ENCODE data around the gene DENND5A.
A peak's percentile ranks its signal among the peaks of the same experiment; 100 is the strongest.
"Not testable (repeated sequence)": the region's sequence is repeated elsewhere in the genome, so short reads cannot be mapped to it uniquely, and the experiment has no call there.

DENND5A gene

DNA sequence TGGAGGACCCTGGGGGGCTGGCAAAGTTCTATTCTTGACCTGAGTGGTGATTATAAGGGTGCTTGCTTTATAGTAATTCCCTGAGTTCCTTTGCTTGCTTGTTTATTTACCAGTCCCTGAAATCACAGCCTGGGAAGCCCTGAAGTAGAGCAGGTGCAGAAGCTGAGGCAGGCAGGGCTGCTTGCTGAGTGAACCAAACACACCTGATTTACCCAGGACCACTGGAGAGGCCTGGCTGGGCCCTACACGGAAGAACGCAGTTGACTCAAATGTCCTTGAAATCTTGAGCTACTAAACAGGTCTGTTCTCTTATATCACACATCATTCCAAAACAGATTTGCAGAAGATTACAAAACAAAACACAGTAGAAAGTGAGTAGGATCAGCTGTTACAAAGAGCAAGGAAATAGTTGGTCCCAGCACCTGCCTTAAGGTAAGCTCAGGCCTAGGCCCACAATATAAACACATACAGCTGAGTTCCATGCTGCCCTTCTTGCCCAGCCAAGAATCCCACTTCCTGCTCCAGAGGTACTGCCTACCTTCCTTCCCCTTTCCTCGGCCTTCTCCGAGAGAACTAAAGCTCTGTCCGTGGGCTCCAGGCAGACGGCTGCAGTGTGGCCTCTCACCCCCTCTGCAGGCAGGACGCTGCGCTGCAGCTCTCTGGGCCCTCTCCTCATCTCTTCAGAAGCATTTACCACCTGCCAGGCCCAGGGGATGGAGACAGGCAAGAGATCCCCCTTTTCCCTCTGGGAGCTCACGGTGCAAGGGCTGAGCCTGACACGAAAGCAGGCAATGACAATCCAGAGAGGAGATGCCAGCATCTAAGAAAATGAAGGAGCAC, 127.6 kb downstream of the DENND5A start:
- DNase-seq (ENCODE audit: low read depth in 2 of 2), result peak; percentile 24 to 27

DNA sequence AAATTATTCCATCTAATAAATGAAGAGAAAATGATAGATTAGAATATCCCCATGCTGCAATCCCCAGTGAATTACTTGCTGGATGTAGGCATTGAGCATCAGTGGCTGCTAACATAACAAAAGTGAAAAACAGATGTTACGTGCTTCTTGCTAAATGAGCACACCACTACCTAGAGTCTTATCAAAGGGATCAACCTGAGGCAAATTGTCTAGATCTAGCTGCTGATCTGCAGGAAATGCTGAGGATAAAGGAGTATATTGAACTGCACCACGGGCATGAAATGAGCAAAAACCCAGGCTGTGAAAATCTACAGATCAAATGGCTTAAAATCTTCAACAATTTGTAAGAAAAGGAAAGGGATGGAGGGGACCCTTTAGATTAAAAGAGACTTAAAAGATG, 128.4 kb downstream of the DENND5A start:
- no peak for DNase-seq (ENCODE audit: low read depth in 2 of 2)

- no peak for DNase-seq (ENCODE audit: low read depth in 2 of 2)
Observed at GRCh38 chr11:9133956-9134355, 131.2 kb downstream of the DENND5A start.

DNA sequence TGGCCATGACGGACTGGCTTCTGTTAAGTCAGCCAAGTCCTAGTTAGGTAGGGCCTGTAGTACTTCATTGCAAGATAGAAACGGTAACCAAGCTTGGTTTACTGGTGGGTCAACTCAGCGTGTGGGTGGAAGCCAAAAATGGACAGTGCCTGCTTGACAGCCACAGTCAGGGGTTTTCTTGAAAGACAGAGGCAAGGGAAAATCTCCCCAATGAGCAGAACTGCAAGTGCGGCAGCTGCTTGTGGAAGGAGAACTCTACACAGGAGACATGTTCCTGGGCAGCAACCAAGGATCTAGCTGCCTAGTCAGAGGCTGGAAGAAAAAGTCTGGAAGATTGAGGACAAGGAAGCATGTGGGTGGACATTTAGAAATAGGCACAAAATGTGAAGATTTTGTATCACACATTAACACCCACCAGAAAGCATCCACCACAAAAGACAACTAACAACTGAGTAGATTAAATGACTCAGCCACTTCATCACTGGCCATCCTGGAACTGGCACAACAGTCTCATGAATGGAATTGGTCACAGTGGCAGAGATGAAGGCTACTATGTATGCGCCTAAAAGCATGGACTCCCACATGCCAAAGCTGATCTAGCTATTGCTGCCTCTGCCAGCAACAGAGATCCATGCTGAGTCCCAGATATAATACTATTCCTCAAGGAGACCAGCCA, 132.8 kb downstream of the DENND5A start:
- DNase-seq (ENCODE audit: low read depth in 2 of 2), result no peak

GRCh38 chr11:9130297-9130696, 134.9 kb downstream of the DENND5A start:
- no peak for DNase-seq (ENCODE audit: low read depth in 2 of 2)

- DNase-seq (ENCODE audit: low read depth in 2 of 2), result no peak
Observed at GRCh38 chr11:9126636-9127035, 138.5 kb downstream of the DENND5A start.

GRCh38 chr11:9125185-9125886, 139.8 kb downstream of the DENND5A start:
- no peak for DNase-seq (ENCODE audit: low read depth in 2 of 2)

GRCh38 chr11:9123595-9124304, 141.4 kb downstream of the DENND5A start:
- DNase-seq (ENCODE audit: low read depth in 2 of 2), result no peak

DNA sequence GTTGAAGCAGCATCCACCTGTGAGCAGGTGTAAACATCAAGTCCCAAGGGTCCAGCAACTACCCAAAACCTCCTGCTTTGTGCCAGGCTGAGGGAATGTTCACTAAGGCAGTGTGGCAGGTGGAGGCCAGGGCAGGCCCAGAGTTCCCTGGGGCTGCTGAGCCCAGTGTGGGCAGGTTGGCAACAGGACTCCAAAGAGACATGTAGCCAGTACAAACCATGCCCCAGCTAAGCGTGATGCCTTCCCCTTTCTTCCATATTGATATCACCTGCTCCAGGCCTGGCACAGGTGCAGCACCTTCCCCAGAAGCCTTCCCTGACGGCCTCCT, 143.7 kb downstream of the DENND5A start:
- no peak for DNase-seq (ENCODE audit: low read depth in 2 of 2)

DNA sequence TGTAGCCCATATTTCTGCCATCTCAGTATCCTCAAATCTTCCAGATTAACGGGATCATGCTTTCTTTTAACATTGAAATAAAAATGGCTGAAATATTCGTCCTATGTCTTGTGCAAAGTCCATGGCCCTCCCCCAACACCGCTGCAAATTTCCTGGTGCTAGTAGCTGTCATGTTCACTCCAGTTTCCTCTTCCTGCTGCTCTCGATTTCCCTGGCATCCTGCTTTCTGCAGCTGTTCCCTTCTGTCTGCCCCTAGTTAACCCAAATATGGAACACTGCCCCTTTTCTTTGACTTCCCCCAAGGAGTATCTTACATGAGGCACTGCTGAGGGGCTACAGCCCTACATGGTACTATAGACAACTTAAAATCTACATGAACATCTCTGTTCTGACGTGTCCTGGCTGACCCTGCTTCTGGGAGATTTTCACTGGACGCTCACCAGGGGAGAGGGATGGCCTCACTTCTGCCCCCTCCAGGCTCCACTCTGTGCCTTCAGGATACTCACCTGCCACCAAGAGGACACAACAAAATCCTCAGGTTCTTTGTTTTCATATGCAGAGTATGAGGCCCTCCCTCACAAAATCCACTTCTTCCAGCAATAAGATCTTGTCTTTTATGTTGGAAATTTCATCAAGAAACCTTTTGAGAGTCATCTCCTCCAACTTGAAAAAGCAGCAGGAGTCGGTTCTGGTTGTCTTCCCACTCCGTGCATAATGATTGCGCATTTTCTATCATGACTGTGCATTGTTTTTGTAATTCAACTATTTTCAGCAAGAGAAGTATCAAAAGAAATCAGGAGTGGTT, 144.3 kb downstream of the DENND5A start:
- no peak for DNase-seq (ENCODE audit: low read depth in 2 of 2)

- no peak for DNase-seq (ENCODE audit: low read depth in 2 of 2)
Observed at GRCh38 chr11:9118277-9118676, 146.9 kb downstream of the DENND5A start.

- DNase-seq (ENCODE audit: low read depth in 2 of 2), result no peak
Observed at GRCh38 chr11:9112075-9112474, 153.1 kb downstream of the DENND5A start.

- DNase-seq (ENCODE audit: low read depth in 2 of 2), result no peak
Observed at GRCh38 chr11:9109858-9110731, 155.1 kb downstream of the DENND5A start.

GRCh38 chr11:9104580-9104979, 160.6 kb downstream of the DENND5A start:
- no peak for DNase-seq (ENCODE audit: low read depth in 2 of 2)

DNA sequence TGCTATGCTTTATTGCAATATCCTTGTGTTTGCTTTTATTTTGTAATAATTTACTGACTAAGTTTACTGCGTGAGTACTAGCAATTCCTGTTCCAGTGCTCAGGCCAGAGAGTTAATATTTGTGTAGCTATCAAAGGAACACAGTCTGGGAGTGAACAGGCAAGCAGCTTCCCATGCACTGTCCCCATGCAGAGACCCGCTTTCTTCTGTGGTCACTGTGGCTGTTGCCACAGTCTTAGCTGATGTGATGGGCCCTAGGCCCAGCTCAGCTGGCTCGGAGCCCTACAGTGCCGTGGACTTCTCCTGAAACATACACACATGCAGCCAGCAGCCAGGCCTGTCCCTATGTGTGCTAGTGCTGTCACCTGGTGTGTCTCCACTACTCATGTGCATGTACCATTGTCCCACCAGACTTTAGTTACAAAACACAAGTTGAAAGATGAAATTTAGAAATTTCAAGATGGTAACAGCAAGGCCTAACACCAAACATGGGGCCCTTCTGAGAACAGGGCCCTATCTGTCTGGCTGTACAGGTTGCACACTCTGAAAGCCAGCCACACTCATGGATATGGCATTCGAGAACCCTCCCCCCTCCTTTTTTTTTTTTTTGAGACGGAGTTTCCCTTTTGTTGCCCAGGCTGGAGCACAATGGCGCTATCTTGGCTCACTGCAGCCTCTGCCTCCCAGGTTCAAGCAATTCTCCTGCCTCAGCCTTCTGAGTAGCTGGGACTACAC, 161.4 kb downstream of the DENND5A start:
- no peak for DNase-seq (ENCODE audit: low read depth in 2 of 2)

DNA sequence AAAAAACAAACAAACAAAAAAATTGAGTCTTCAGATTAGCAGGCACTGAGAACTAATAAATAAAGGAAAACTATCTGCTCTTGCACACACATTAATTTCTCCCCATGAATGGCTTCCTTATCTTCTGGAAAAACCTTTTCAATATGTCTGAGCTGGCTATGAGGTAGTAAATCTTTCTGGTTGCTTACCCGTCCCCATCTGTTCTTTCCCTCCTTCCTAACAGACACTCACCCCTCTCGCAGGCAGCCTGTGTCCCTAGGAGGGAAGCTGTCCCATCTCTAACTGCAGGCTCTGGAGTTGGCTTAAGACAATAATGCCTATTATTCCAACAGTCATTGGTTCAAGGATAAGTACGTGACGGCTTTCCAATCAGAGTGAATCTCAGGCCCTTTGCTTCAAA, 165.5 kb downstream of the DENND5A start:
- no peak for DNase-seq (ENCODE audit: low read depth in 2 of 2)

GRCh38 chr11:9098455-9098854, 166.7 kb downstream of the DENND5A start:
- DNase-seq (ENCODE audit: low read depth in 2 of 2), result not testable (repeated sequence)

- not testable (repeated sequence) for DNase-seq (ENCODE audit: low read depth in 2 of 2)
Observed at GRCh38 chr11:9097186-9097943, 167.8 kb downstream of the DENND5A start.

DNA sequence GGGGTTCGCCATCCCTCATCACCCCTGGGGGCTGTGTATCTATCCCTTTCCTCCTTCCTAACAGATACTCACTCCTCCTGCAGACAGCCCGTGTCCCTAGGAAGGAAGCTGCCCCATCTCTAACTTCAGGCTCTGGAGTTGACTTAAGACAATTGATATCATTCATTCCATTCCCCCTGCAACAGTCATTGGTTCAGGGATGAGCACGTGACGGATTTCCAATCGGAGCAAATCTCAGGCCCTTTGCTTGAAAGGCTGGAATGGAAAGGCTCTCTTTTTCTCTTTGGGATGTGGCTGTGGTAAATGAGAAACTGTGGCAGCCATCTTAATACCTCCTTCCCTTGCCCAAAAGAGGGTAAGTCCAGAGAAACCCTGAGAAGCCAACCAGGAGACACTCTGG, 168.7 kb downstream of the DENND5A start:
- no peak for DNase-seq (ENCODE audit: low read depth in 2 of 2)
